OCI-LY1 (cell line): ENCODE results near the gene CERS6.

Source experiments
- CTCF ChIP-seq: fragments of 200-600 bp; sonication (generic), shearing (Covaris generic); IDR thresholded peaks from 2 replicates; pipeline ENCODE4 v1.5.1; 2017; ENCODE audit warnings: mild to moderate bottlenecking, antibody characterized with exemption, low read length, moderate library complexity, mixed read lengths
- EZH2 ChIP-seq: fragments of 200-600 bp; sonication (generic), shearing (Covaris generic); IDR thresholded peaks from 2 replicates; pipeline ENCODE4 v1.8.0; 2017; ENCODE audit warnings: borderline replicate concordance, mixed run types, mild to moderate bottlenecking, antibody characterized with exemption, low read length, moderate library complexity, mixed read lengths

- TF ChIP-seq CTCF: no peak
- no peak for TF ChIP-seq EZH2
These were observed 43.4 kb downstream of the CERS6 start for GRCh38 chr2:168499500-168499899.
